ENCODE data around the gene BCAP29. TPM values are rescaled to one million over a fixed set of nuclear protein-coding genes. Genes with fewer than 3 reads are reported as not detected.

The BCAP29 gene
- total and polyA plus RNA-seq, 2 of the 4 experiments (the other 2 are of a cell fraction), result 33.0 to 35.1 TPM

DNA sequence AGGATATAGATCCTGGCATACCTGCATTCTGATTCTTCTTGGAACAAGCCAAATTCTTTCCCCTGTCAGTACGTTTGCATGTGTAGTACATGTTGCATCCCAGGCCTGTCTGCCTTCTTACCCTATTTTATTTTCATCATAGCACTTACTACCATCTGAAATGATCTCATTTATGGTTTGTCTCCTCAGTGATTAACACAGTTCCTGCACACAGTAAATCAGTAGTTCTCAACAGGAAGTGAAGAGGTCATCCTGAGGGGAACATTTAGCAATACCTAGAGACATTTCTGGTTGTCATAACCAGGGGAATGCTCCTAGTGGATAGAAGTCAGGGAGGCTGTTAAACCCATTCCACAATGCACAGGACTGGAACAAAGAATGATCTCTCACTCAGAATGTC lies 42.4 kb downstream of the BCAP29 start:
- Histone ChIP-seq H3K56ac (ENCODE audit: extremely low read depth, insufficient read depth, low read length) (no peak overlapping the region), H3K27ac (ENCODE audit: insufficient read depth, low read length) (no peak overlapping the region), H4K8ac (ENCODE audit: low read depth in 2 of 2, low read length in 2 of 2) (no peak overlapping the region), H3K4ac (ENCODE audit: low read depth, low read length) (no peak overlapping the region), H2AK9ac (replicated peaks; ENCODE audit: low read depth, low read length, poor library complexity) (no peak overlapping the region), H3K14ac (replicated peaks; ENCODE audit: low read depth, low read length) (no peak overlapping the region), H3K9me3 (ENCODE audit: control insufficient read depth, insufficient read depth, low read length) (no peaks in the 10 kb centered on the region), H3K9me1 (ENCODE audit: insufficient read depth, low read length) (no peaks in the 10 kb centered on the region), H4K91ac (ENCODE audit: insufficient read depth, low read depth, low read length) (no peak overlapping the region), H3K23ac (ENCODE audit: low read depth, low read length) (no peak overlapping the region), H2BK5ac (ENCODE audit: low read depth, low read length, poor library complexity, severe bottlenecking) (no peak overlapping the region), H2BK120ac (ENCODE audit: low read depth, low read length) (no peak overlapping the region), H2AK5ac (ENCODE audit: low read depth, low read length) (no peak overlapping the region), H3K18ac (ENCODE audit: low read depth, low read length) (no peak overlapping the region), H3K36me3 (ENCODE audit: control insufficient read depth, insufficient read depth, low read length) (0 out of 2 replicates have a peak, but pooled peaks cover 1% of the 10 kb centered on the region), H3K4me3 (ENCODE audit: insufficient read depth, low read depth, low read length) (no peak overlapping the region), H2AFZ (replicated peaks; ENCODE audit: low read length, poor library complexity) (no peak overlapping the region), H3K4me2 (ENCODE audit: low read depth, low read length) (no peak overlapping the region), H3K4me1 (ENCODE audit: control insufficient read depth, insufficient read depth, low read length) (peaks cover 2% of the 10 kb centered on the region; the same call in 1 of the 2 replicates), H3K27me3 (ENCODE audit: control insufficient read depth, insufficient read depth, low read length) (no peaks in the 10 kb centered on the region), H3K9ac (ENCODE audit: low read depth, low read length) (no peak overlapping the region), H4K5ac (ENCODE audit: low read depth, low read length) (no peak overlapping the region), H3K79me1 (ENCODE audit: low read depth in 1 of 2, low read length in 2 of 2) (no peaks in the 10 kb centered on the region), H2BK20ac (ENCODE audit: low read depth, low read length) (no peak overlapping the region), H4K20me1 (ENCODE audit: insufficient read depth, low read length) (no peaks in the 10 kb centered on the region), H2BK15ac (ENCODE audit: low read depth, low read length) (no peak overlapping the region)
- ATAC-seq (ENCODE audit: low read depth), result peak; percentile 56
- ChIA-PET CTCF (no interaction called here), POLR2A (ENCODE audit: unreplicated experiment) (no interaction called here)
- dilution Hi-C loops (cut with HindIII; ENCODE audit: low sequenced_read_pairs, unreplicated experiment) (no loop called here), intact Hi-C loops (cut with micrococcal nuclease) (no loop called here), in situ Hi-C loops (cut with MboI; ENCODE audit: low sequenced_read_pairs) (no loop called here)
- no CpG with 5 or more reads among the region's 1 CpG for WGBS, 2 experiments (ENCODE audit: extremely low coverage in 2 of 2, insufficient read length in 1 of 2)
- TF ChIP-seq RFX5 (IDR thresholded peaks at IDR 0.05; ENCODE audit: low read depth, low read length) (no peak), CEBPB (IDR thresholded peaks at IDR 0.05; ENCODE audit: low read depth, low read length) (peak; percentile 93)
- TF ChIP-seq, protein P1, sequence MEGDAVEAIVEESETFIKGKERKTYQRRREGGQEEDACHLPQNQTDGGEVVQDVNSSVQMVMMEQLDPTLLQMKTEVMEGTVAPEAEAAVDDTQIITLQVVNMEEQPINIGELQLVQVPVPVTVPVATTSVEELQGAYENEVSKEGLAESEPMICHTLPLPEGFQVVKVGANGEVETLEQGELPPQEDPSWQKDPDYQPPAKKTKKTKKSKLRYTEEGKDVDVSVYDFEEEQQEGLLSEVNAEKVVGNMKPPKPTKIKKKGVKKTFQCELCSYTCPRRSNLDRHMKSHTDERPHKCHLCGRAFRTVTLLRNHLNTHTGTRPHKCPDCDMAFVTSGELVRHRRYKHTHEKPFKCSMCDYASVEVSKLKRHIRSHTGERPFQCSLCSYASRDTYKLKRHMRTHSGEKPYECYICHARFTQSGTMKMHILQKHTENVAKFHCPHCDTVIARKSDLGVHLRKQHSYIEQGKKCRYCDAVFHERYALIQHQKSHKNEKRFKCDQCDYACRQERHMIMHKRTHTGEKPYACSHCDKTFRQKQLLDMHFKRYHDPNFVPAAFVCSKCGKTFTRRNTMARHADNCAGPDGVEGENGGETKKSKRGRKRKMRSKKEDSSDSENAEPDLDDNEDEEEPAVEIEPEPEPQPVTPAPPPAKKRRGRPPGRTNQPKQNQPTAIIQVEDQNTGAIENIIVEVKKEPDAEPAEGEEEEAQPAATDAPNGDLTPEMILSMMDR (conservative IDR thresholded peaks at IDR 0.05; ENCODE audit: low read depth, low read length), result no peak
- peak; percentile 81 for DNase-seq
- BruUV-seq (replicated peaks), result no TSS peak
